Activated CD8-positive, alpha-beta memory T cell treated with anti-CD3 and anti-CD28 coated beads, Interleukin-2, amount 50 U/mL, for 48 hours (primary cell): ENCODE measurements around the gene DMGDH.

Experiments used
- DNase-seq: peaks from one replicate; pipeline ENCODE4 v3.0.0-alpha.2; 2020

DMGDH gene

DNA sequence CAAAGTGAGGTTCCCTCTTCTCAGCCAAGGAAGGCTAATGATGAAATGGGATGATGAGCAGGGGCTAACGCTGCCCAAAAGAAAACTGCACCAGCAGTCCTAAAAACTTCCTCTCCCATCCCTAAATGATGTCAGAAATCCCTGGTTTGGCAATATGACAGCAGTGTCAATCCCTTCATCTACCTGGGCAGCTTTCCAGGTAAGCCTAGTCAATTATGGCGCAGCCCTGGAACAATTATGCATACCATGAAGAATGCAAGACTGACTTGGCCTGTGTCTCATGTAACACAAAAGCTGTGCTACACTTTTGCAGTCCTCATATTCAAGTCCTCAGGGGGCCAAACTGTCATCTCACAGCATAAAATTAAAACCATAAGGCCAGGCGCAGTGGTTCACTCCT, 7.0 kb downstream of the DMGDH start:
- no peak for DNase-seq

DNA sequence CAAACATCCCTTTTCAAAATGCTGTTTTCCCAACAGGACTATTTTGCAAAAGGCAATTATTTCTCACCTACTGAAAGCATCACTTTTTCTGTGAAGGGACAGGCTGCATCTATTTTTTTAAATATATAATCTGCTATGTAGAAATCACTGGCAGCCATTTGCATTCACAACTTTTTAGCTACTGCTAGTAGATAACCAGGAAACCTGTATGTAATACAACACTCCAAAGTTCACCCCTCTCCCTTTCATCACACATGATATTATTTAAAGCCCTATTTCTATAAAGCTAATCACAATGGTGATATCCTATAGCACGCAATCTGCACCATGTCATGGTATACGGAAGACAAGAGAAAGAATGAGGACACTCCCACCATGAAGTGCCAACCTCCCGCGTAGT, 9.8 kb downstream of the DMGDH start:
- DNase-seq = no peak

DNA sequence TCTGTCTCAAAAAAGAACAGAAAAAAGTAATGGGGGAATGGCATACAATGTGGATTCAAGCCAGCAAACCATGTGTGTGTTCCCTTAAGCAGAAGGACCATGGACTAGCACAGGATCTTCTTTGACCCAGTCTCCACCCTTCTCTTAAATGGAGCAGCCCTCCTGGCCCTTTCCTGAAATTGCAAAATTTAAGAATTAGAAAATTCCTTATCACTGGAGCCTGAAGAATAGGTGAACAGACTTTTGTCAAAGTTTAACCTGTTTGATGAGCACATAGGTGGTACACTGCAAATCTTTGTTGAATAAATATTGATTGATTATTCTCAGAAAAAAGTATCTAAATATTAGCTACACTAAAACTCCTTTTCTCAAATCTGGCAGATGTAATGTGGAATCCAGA, 12.6 kb downstream of the DMGDH start:
- DNase-seq = no peak

DNA sequence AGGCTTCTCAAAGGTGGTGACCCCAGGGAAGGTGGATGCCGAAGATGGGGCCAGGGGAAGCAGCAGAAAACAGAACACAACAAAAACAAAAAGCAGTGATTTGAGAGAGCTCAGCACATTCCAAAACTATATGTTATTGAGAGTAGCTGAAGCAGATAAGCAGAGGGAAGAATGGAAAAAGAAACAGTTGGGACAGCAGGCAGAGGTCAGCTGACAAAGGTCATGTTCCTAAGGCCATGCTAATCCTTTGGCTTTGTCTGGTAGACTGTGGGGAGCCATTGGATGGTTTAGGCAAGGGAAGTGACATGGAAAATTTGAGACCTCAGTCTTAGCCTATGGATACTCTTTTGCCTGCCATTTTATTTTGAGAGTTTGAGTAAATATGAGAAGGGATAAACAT, 14.5 kb downstream of the DMGDH start:
- DNase-seq = no peak

DNA sequence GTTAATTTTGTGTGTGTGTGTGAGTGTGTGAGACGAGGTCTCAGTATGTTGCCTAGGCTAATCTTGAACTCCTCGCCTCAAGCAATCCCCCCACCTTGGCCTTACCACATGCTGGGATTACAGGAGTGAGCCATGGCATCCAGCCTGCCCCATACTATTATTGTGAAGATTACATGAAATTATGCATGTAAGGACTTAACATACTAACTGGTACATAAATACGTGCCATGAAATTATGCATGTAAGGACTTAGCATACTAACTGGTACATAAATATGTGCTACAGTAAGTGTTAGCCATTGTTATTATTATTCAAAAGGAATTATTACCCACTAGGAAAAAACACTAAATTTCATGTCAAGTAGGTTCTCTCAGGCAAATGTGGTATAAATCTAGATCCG, 16.2 kb downstream of the DMGDH start:
- DNase-seq = no peak

DNA sequence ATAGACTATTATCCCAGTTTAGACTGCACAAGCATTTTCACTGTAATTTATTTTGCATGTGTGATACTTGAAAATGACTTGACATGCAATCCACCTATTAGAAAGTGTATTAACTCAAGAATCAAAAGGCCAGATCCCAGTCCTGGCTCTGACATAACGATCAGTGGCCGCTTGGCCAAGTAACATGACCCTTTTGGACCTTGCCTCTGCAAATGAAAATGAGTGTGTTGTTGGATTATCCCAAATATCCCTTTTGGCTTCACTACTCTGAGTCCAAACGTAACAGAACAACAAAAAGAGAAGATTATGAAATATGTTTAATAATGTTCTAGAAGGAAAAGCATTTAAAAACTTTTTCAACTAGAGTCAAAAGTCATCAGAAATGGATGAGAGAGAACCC, 19.0 kb downstream of the DMGDH start:
- DNase-seq = no peak

DNA sequence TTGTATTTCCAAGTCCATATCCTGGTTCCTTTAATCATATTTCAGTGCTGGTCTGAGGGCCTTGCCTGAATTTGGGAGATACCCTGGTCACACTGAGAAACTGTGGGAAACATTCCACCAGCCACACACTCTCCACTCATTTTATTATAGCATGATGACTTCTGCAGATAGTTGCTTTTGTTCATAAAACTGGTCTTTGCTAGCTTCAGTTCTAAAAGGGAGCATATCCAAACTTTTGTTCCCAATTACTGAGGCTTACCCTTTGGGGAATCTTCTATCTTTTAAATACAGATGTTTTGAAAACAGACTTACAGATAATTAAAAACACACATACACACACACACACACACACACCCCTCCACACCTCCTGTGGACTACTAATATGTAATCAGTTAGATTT, 21.0 kb downstream of the DMGDH start:
- no peak for DNase-seq

DNA sequence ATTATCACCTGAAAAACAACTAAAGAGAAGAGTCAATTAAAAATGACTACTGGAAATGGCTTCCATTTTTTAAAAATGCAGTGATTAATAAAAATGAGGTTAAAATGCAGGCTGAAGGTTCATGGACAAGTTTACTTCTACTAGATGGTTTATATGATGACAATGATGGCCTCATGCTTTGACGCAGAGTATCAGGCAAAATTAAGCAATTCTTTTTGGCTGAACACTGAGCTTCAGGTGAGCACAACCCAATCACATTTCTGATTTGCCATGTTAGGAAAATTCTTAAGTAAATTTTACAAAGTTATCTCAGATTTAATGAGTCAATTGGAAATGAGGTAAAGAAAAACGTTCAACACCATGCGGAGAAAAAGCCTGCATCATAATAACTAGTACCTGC, 22.3 kb downstream of the DMGDH start:
- DNase-seq = no peak

DNA sequence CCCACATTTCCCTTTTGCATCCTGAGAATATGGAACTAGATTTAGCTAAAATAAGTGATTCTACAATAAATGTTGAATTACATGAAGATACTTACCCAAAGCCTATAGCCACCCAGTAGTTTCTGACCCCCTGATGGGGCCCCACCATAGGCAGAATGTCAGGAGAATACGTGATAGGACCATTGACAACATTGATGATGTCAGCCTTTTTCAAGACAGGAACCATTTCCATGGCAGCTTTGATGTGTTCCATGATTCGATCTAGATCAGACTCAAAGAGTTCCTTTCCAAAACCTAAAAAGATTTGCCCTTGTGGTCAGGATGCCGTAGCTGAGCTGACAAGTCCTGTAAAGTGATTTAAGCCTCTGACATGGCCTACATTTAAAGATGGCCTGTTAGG, 27.3 kb downstream of the DMGDH start:
- no peak for DNase-seq

DNA sequence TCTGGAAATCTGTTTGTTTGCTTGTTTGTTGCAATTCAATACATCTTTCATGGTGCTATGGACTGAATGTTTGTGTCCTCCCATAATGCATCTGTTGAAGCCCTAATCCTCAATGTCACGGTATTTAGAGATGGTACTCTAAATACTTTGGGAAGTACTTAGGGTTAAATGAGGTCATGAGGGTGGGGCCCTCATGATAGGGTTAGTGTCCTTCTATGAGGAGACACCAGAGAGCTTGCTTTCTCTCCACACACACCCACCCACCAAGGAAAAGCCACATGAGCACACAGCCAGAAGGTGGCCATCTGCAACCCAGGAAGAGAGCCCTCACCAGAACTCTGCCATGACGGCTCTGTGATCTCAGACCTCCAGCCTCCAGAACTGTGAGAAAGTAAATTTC, 32.7 kb downstream of the DMGDH start:
- no peak for DNase-seq

DNA sequence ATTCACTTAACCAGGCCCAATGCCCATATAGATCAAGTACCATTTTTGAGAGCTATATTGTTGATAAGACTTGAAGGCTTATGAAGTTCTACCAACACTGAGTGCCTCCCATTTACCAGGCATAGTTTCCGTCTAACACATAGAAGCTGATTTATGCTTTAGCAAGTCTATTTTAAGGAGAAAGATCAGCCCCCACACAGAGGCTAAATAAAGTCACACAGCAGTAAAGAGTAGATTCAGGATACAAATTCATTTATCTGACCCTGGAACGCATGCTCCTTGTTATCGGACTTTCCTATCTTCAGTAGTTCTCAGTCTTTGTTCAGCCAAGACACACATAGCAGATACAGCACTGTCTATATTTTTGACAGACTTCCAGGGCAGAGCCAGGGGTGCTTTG, 34.2 kb downstream of the DMGDH start:
- no peak for DNase-seq

DNA sequence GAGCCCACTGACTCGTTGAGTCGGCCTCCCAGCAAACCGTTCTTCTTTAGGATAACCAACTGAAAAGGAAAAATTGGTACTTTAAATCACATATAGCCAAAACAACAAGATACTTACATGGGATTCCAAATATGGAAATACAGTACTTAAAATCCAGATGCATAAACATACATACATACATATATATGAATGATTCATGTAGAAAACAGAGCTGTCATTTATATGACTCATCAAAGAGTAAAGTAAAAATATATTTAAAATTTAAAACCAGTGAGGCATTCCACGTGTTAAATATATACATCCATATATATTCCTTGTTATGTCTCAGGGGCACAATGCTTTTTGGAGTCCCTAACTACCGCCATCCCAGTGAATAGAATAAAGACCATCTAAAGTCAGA, 36.7 kb downstream of the DMGDH start:
- no peak for DNase-seq

DNA sequence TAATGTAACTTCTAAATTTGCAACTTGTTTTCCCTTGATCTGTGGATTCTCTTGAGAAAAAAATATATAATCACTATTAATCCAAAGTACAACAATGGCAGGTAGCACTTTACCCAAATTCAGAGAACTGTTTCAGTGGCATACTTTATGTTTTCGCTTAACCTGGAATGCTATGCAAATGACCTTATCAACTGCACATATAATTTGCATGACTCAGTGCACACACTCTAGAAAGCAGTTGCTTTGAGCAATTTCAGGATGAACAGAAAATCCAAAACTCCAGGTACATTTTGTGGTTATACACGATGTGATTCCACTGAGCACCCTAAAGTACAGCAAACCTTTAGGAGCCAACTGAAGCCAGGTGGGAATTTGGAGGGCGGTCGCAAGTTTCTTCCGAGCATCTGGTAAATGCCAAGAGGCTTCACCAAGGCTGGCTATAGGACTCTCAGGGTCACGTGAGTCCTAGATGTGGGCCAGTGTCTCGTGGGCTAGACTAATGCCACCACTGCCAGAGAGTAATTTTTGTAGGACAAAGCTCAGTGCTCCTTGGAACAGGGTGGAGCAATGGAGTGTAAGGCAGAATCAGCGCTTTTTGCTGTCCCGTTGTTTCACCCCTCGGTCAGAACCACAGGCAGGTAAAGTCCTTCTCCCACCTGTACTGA, 37.3 kb downstream of the DMGDH start:
- DNase-seq = no peak

DNA sequence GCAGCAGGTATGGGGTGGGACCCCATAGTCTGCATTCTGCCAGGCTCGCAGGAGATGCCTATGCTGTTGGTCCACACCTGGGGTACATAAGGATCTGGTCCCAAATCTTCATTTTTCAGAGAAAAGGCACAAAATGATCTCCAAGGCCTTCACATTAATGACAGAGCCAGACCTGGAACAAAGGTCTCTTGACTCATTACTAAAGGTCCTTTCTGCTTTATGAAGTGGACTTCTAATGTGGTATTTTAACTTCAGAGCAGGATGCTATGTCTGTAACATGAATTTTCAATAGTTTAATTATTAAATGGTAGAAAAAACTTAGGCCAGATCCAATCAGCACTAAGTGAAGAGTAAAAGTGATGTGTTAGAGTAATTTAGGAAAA, 38.0 kb downstream of the DMGDH start:
- DNase-seq = no peak

DNA sequence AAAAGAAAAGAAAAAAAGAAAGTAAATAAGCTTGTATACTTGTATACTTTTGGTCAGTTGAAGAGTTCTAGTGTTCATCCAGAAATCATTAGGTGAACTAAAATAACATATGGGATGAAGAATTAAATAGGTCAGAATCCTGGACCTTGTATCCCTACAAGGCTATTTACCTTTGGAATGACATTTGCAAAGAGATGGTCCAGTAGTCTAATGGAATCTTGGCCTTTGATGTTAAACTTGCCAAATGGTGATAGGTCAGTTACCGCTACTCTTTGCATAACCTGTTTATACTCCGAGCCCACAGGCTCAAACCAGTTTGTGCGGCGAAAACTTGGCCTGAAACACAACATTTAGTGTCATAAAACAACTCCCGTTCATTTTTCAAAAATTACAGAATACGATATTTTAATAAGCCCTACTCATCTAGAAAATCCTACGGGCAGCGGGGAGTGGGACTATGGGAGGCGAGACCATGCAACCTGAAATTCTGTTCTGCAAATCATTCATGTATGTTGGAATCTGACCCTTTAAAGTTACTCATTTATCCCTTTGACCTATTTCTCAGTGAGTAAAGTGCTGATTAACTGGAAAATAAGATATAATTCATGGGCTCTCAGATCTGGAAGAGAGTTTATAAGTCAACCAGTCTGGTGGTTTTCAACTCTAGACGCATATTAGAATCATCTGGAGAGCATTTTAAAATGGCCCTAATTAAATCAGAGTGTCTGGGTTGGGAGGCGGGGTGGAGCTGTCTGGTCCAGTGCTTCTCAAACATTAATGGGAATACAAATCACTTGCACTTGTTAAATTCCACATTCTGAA, 38.6 kb downstream of the DMGDH start:
- DNase-seq = no peak

DNA sequence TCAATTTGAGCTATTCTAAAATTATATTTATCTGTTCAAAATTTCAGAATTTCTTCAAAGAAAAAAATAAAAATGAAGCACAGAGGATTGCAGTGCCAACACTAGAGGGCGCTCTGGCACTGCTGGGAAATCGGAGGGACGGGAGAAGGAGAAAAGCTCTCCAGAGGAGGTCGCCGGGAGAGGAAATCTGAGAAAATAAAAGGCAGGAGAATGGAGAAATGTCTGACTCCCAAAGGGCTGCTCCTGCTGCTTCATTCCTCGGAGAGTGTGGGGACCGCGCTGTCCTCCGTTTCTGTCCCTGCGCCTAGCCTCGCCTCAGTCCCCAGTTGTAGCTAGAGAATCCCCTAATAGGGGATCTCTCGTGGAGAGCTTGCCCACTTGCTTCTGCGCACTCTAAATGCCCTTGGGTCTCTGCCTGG, 44.4 kb downstream of the DMGDH start:
- peak; percentile 86 for DNase-seq

DNA sequence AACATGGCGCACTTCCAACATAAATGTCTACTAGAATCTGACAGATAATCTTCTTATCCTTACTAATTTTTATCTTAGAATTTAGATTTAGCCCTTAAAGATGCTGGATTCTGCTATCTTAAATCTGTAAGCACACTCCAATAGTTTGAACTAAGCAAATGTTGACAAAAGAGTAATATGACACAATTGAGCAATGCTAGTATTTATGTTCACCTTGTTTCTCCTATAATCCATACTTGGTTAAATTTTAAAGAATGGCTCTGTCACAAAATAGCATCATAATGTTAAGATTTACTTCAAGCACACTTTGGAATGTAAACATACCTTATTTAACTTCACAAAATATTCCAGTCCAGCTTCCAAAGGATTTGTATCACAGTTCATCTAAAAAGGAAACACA, 45.5 kb downstream of the DMGDH start:
- no peak for DNase-seq

DNA sequence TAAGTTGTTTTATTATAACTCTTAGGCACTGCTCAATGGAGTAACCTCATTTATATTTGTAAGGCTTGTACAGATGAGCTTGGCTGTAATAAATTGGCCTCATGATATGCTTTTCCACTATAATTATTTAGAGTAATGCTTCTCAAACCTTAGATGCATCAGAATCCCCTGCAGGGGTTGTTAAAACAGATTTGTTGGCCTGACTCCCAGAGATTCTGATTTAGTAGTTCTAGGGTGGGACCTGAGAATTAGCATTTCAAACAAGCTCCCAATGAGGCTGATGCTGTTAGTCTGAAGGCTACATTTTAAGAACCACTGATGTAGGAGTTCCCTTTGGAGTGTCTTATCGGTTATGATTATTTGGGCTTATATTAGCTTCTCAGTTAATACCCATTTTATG, 46.1 kb downstream of the DMGDH start:
- DNase-seq = no peak

DNA sequence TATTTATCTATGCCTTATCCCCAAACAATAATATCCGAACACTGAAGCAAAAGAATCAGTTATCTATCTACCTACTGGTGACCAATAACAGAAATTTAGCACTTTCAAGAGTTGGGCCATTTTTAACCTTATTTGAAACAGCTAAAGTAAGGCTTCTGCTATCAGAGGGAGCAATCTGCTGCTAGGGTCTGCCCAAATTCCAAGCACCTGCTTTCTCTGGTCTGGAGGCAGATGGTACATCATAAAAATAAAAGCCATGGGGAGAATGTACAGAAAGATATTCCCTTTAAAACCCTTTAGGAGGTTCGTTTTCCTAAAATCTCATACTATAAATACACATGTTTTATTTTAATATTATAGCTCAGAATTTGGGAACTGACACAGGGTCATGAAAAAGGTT, 46.7 kb downstream of the DMGDH start:
- no peak for DNase-seq

DNA sequence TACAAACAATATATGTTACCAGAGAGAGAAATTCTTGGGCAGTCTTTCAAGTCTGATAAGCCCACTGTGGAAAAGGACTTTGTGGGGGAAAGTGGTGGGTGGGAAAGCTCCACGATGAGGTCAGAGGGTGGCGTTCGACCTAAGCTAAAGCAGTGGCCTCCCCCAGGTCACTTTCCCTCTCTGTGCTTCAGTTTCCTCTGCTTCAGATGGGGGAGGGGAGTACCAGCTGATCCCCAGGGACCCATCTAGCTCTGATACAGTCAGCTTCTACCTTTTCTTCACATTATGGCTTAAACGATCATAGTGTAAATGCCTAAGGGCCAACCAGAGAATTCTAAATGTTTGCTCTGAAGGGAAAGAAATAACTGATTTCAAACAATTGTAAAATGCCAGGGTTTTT, 47.7 kb downstream of the DMGDH start:
- DNase-seq = no peak

DNA sequence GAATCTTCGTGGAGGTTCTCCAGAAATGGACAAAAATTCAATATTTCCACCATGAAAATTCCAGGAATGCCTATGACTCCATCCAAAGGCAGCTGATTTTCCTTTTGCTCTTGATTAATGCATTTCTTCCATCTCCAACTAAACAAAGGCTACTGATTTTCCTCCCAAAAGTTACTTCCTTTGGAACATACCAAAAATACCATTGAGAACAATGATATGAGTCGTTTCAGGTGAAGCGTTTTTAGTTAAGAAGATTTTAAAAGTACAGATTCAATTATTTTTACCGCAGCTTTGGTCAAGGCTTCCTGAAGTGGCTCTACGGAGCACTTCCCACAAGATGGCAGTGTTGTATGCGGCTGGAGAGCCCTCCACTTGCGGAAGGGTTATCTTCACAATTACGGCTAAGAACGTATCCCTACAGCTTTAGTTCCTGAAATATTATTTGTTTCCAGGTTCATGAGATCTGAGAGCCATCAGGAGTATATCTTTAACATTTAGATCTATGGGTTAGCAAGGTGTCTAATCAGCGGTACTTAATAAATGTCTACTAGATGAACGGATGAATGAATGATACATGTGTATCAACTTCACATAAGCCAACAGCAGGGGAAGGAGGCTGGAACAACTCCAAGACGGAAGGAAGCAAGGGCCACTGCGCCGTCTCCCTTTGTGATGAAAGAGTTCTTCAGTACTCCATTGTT, 48.5 kb downstream of the DMGDH start:
- peak; percentile 54 for DNase-seq

DNA sequence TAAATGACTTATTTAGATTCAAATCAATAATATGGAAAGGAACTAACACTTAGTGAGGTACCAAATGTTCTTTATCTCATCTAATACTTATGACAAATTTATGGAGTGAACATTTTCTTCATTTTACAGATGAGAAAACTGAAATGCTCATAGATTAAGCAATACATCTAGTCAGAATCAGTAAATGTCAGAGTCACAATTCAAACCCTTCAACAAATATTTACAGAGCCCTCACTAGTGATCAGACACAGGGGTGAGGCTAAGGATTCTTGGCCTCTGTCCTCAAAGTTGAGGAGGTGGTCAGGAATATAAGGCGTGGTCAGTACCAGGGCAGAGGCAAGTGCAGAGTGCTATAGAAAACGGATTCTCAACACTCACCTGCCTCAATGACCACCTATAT, 54.8 kb downstream of the DMGDH start:
- DNase-seq = no peak

DNA sequence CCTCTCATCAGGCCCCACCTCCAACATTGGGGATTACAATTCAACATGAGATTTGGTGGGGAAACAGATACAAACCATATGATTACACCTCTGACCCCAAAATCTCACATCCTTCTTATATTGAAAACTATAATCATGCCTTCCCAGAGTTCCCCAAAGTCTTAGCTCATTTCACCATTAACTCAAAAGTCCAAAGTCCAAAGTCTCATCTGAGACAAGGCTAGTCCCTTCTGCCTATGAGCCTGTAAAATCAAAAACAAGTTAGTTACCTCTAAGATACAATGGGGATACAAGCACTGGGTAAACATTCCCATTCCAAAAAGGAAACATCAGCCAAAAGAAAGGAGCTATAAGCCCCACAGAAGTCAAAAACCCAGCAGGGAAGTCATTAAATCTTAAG, 57.6 kb downstream of the DMGDH start:
- DNase-seq = no peak

DNA sequence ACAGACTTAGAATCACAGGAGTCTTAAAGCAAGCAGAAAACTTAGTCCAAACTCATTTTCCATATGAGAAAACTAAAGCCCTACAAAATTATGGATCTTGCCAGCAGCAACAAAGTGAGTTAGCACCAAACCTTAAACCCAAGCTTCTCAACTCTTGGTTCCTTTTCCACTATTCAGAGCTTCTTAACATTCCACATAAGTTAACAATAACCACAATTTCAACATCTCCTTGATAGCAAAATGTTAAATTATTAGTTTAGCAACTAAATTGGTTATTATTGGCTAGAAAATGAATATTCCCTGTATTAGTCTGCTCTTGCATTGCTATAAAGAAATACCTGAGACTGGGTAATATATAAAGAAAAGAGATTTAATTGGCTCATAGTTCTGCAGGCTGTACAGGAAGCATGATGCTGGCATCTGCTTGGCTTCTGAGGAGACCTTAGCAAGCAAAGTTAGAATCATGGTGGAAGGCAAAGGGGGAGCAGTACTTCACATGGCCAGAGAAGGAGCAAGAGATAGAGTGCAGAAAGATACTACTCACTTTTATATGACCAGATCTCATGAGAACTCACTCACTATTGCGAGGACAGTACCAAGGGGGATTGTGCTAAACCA, 58.1 kb downstream of the DMGDH start:
- DNase-seq = no peak
